Lower lobe of right lung (tissue), 2 donors: ENCODE data around the gene MPRIP. TPM values are rescaled to one million over a fixed set of nuclear protein-coding genes. Genes with fewer than 3 reads are reported as not detected.
"Not testable (repeated sequence)": the region's sequence is repeated elsewhere in the genome, so short reads cannot be mapped to it uniquely, and the experiment has no call there.

ENCODE experiments used
- ATAC-seq, 2 donors: fragments of 200-7000 bp; cut with Tn5 transposase; one replicate each; pipeline ENCODE4 v1.9.1; 2020 to 2022; ENCODE audit warnings: mild to moderate bottlenecking in 2 of 2, moderate library complexity in 2 of 2
- DNase-seq: peaks from one replicate; pipeline ENCODE4 v3.0.0-alpha.2; 2020
- H3K27ac ChIP-seq: fragments of 200-600 bp; one replicate; pipeline ENCODE4 v1.8.0; 2022
- H3K27me3 ChIP-seq: fragments of 200-600 bp; one replicate; pipeline ENCODE4 v1.8.0; 2022; ENCODE audit warnings: low read depth
- H3K36me3 ChIP-seq: fragments of 200-600 bp; one replicate; pipeline ENCODE4 v1.8.0; 2022; ENCODE audit warnings: mild to moderate bottlenecking
- H3K4me1 ChIP-seq: fragments of 200-600 bp; one replicate; pipeline ENCODE4 v1.8.0; 2022
- H3K4me3 ChIP-seq: fragments of 200-600 bp; one replicate; pipeline ENCODE4 v1.8.0; 2022; ENCODE audit warnings: mild to moderate bottlenecking
- H3K9me3 ChIP-seq: fragments of 200-600 bp; one replicate; pipeline ENCODE4 v1.8.0; 2022
- CTCF ChIP-seq: fragments of 200-600 bp; IDR thresholded peaks from one replicate; pipeline ENCODE4 v1.8.0; 2022; ENCODE audit warnings: antibody characterized with exemption, mild to moderate bottlenecking
- intact Hi-C: fragments of 100-400 bp; cut with DNase I; formaldehyde crosslinking; loops from one replicate; pipeline ENCODE4 v1.11.0; 2022
- total RNA-seq: library from RNA; stranded (reverse); fragmentation: NEBNext Ultra II Directional; extraction: Animal tissue kit (Norgen Biotek cat#: 25700); gene quantifications from one replicate; pipeline ENCODE4 v1.2.1, GENCODE V29; 2021
- donor health status: DM: no; HTN: yes; CAD: no; lungs with severe emphysema.

MPRIP gene
- total RNA-seq, 1 donor from 2014 or later: 232 TPM

DNA sequence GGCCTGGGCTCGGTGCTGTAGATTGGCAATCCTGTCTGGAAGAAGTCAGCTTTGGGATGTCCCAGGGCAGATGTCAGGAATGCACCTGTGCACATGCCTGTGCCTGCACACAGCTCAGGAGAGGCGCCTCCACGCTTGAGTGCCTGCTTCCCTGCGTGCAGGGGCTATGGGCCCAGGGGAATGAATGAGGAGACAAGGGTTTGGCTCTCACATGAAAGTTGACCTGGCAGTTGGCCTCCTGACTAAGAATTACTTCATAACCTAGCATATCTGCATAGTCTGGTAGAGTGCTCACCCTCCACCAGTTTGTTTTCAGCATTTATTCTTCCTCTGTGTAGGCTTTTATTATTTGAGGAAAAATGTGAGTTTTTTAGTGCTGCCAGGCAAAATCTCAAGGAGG is 113.8 kb downstream of the MPRIP start:
- Histone ChIP-seq H3K36me3 (peaks cover 100% of the 10 kb centered on the region), H3K27ac (no peak overlapping the region), H3K4me1 (peaks cover 16% of the 10 kb centered on the region), H3K9me3 (no peaks in the 10 kb centered on the region), H3K27me3 (no peaks in the 10 kb centered on the region), H3K4me3 (no peak overlapping the region)
- DNase-seq: no peak
- intact Hi-C loops: no loop called here
- no peak for ATAC-seq
- no peak for TF ChIP-seq CTCF

- Histone ChIP-seq H3K27me3 (no peaks in the 10 kb centered on the region), H3K4me3 (no peak overlapping the region), H3K4me1 (peaks cover 13% of the 10 kb centered on the region), H3K36me3 (peaks cover 100% of the 10 kb centered on the region), H3K27ac (no peak overlapping the region), H3K9me3 (no peaks in the 10 kb centered on the region)
- DNase-seq: no peak
- intact Hi-C loops: no loop called here
- no peak for TF ChIP-seq CTCF
- ATAC-seq: no peak
Observed at GRCh38 chr17:17156511-17156910, 114.3 kb downstream of the MPRIP start.

GRCh38 chr17:17157041-17157440 is 114.8 kb downstream of the MPRIP start:
- no peak for DNase-seq
- H3K4me1 ChIP-seq: peaks cover 8% of the 10 kb centered on the region
- no peak for ATAC-seq
- H3K9me3 ChIP-seq: no peaks in the 10 kb centered on the region
- H3K27me3 ChIP-seq: no peaks in the 10 kb centered on the region
- H3K27ac ChIP-seq: no peak overlapping the region
- H3K36me3 ChIP-seq: peaks cover 100% of the 10 kb centered on the region
- TF ChIP-seq CTCF: no peak
- no peak overlapping the region for H3K4me3 ChIP-seq
- intact Hi-C loops: no loop called here

- H3K27ac ChIP-seq, H3K4me3 ChIP-seq, intact Hi-C loops, H3K9me3 ChIP-seq, DNase-seq, H3K27me3 ChIP-seq, H3K4me1 ChIP-seq, ATAC-seq: not testable (repeated sequence)
- peaks cover 100% of the 10 kb centered on the region for H3K36me3 ChIP-seq
Observed at GRCh38 chr17:17158506-17158905, 116.2 kb downstream of the MPRIP start.

DNA sequence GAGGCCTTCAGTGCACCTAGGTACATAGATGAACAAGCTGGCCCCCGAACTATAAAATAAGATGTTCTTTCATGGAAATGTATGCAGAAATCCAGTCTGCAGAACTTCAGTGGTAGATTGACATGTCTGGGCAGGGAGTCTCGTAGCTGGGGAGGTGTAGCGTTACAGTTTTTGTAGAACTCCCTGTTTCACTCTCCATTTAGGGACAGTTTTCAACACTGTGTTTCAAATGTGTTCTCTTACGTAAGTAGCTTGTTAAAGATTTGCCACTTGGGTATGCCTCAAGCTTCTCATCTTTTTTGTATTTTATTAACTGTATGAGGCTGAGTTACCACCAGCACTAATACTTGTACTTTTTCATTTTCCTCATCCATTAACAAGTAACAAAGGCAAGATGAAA is 117.3 kb downstream of the MPRIP start:
- ATAC-seq (no peak), DNase-seq (no peak)
- Histone ChIP-seq H3K27me3 (no peaks in the 10 kb centered on the region), H3K36me3 (peaks cover 100% of the 10 kb centered on the region), H3K4me3 (no peak overlapping the region), H3K27ac (no peak overlapping the region), H3K9me3 (no peaks in the 10 kb centered on the region), H3K4me1 (no peaks in the 10 kb centered on the region)
- intact Hi-C loops: no loop called here
- no peak for TF ChIP-seq CTCF

GRCh38 chr17:17161121-17161520 is 118.9 kb downstream of the MPRIP start:
- no peak for ATAC-seq
- H3K4me3 ChIP-seq: no peak overlapping the region
- no peaks in the 10 kb centered on the region for H3K4me1 ChIP-seq
- H3K9me3 ChIP-seq: no peaks in the 10 kb centered on the region
- peaks cover 100% of the 10 kb centered on the region for H3K36me3 ChIP-seq
- TF ChIP-seq CTCF: no peak
- H3K27ac ChIP-seq: no peak overlapping the region
- no peak for DNase-seq
- no peaks in the 10 kb centered on the region for H3K27me3 ChIP-seq
- intact Hi-C loops: no loop called here
